ENCODE data around the gene ATP1A1. TPM values are rescaled to one million over a fixed set of nuclear protein-coding genes. Genes with fewer than 3 reads are reported as not detected.
A peak's percentile ranks its signal among the peaks of the same experiment; 100 is the strongest.

The ATP1A1 gene
- total RNA-seq, 1 experiment from 2014 or later, result 378 TPM

GRCh38 chr1:116330342-116330652 is 42.7 kb upstream of the ATP1A1 start:
- intact Hi-C loops (cut with micrococcal nuclease), result no loop called here
- no peak overlapping the region for H3K4me3 Mint-ChIP-seq (ENCODE audit: unreplicated experiment)
- H3K27ac Mint-ChIP-seq (ENCODE audit: low read depth, unreplicated experiment), result peak overlapping the region; percentile 74
- no peak for TF ChIP-seq CTCF (IDR thresholded peaks at IDR 0.05; ENCODE audit: unreplicated experiment)
- ChIA-PET CTCF (no interaction called here), POLR2A (interaction anchor here (1.8 kb wide), 1 partner anchor 40 kb away, joined by 4 read pairs; no protein-coding TSS in a partner anchor)
- H3K27me3 Mint-ChIP-seq (ENCODE audit: insufficient read depth, unreplicated experiment), result no peaks in the 10 kb centered on the region
- no peaks in the 10 kb centered on the region for H3K9me3 Mint-ChIP-seq (ENCODE audit: unreplicated experiment)
- H3K36me3 Mint-ChIP-seq (ENCODE audit: insufficient read depth, unreplicated experiment), result no peaks in the 10 kb centered on the region
- peaks cover 35% of the 10 kb centered on the region for H3K4me1 Mint-ChIP-seq (ENCODE audit: insufficient read depth, unreplicated experiment)
- no peak for DNase-seq (ENCODE audit: unreplicated experiment)
- BruUV-seq (replicated peaks), result no TSS peak

GRCh38 chr1:116330846-116331245 is 42.2 kb upstream of the ATP1A1 start:
- H3K27me3 Mint-ChIP-seq (ENCODE audit: insufficient read depth, unreplicated experiment), result no peaks in the 10 kb centered on the region
- BruUV-seq (replicated peaks), result no TSS peak
- H3K4me1 Mint-ChIP-seq (ENCODE audit: insufficient read depth, unreplicated experiment), result peaks cover 32% of the 10 kb centered on the region
- intact Hi-C loops (cut with micrococcal nuclease), result no loop called here
- DNase-seq (ENCODE audit: unreplicated experiment), result no peak
- TF ChIP-seq CTCF (IDR thresholded peaks at IDR 0.05; ENCODE audit: unreplicated experiment), result no peak
- no peak overlapping the region for H3K27ac Mint-ChIP-seq (ENCODE audit: low read depth, unreplicated experiment)
- no peaks in the 10 kb centered on the region for H3K9me3 Mint-ChIP-seq (ENCODE audit: unreplicated experiment)
- CTCF ChIA-PET, result interaction anchor here (0.9 kb wide), 1 partner anchor 12 kb away, joined by 3 read pairs; no protein-coding TSS in a partner anchor
- POLR2A ChIA-PET, result interaction anchor here (1.1 to 1.8 kb wide), 2 partner anchors 40 to 45 kb away, joined by 3 to 4 read pairs; no protein-coding TSS in a partner anchor
- H3K36me3 Mint-ChIP-seq (ENCODE audit: insufficient read depth, unreplicated experiment), result no peaks in the 10 kb centered on the region
- H3K4me3 Mint-ChIP-seq (ENCODE audit: unreplicated experiment), result no peak overlapping the region

- DNase-seq (ENCODE audit: unreplicated experiment), result no peak
- BruUV-seq (replicated peaks), result no TSS peak
- H3K36me3 Mint-ChIP-seq (ENCODE audit: insufficient read depth, unreplicated experiment), result no peaks in the 10 kb centered on the region
- H3K27me3 Mint-ChIP-seq (ENCODE audit: insufficient read depth, unreplicated experiment), result no peaks in the 10 kb centered on the region
- ChIA-PET POLR2A (interaction anchor here (0.5 to 1.8 kb wide), 4 partner anchors 9 to 45 kb away, joined by 3 to 4 read pairs (median 3); no protein-coding TSS in a partner anchor), CTCF (interaction anchor here (0.9 kb wide), 1 partner anchor 13 kb away, joined by 3 read pairs; no protein-coding TSS in a partner anchor)
- TF ChIP-seq CTCF (IDR thresholded peaks at IDR 0.05; ENCODE audit: unreplicated experiment), result no peak
- peaks cover 25% of the 10 kb centered on the region for H3K4me1 Mint-ChIP-seq (ENCODE audit: insufficient read depth, unreplicated experiment)
- H3K9me3 Mint-ChIP-seq (ENCODE audit: unreplicated experiment), result no peaks in the 10 kb centered on the region
- no peak overlapping the region for H3K27ac Mint-ChIP-seq (ENCODE audit: low read depth, unreplicated experiment)
- intact Hi-C loops (cut with micrococcal nuclease), result no loop called here
- no peak overlapping the region for H3K4me3 Mint-ChIP-seq (ENCODE audit: unreplicated experiment)
These were observed 41.5 kb upstream of the ATP1A1 start for GRCh38 chr1:116331523-116331922.

GRCh38 chr1:116332451-116332850 is 40.6 kb upstream of the ATP1A1 start:
- ChIA-PET POLR2A (interaction anchor here (0.8 to 1.1 kb wide), 2 partner anchors 8 to 15 kb away, joined by 3 read pairs; no protein-coding TSS in a partner anchor), CTCF (interaction anchor here (1.0 kb wide), 1 partner anchor 11 kb away, joined by 3 read pairs; no protein-coding TSS in a partner anchor)
- H3K27ac Mint-ChIP-seq (ENCODE audit: low read depth, unreplicated experiment), result no peak overlapping the region
- intact Hi-C loops (cut with micrococcal nuclease), result no loop called here
- no peak for DNase-seq (ENCODE audit: unreplicated experiment)
- H3K4me3 Mint-ChIP-seq (ENCODE audit: unreplicated experiment), result no peak overlapping the region
- H3K4me1 Mint-ChIP-seq (ENCODE audit: insufficient read depth, unreplicated experiment), result peaks cover 24% of the 10 kb centered on the region
- no peaks in the 10 kb centered on the region for H3K9me3 Mint-ChIP-seq (ENCODE audit: unreplicated experiment)
- H3K36me3 Mint-ChIP-seq (ENCODE audit: insufficient read depth, unreplicated experiment), result no peaks in the 10 kb centered on the region
- H3K27me3 Mint-ChIP-seq (ENCODE audit: insufficient read depth, unreplicated experiment), result no peaks in the 10 kb centered on the region
- BruUV-seq (replicated peaks), result no TSS peak
- TF ChIP-seq CTCF (IDR thresholded peaks at IDR 0.05; ENCODE audit: unreplicated experiment), result no peak
